Activated T-cell treated with anti-CD3 and anti-CD28 coated beads for 48 hours (primary cell): ENCODE data around the gene MAGI2.
"Not testable (repeated sequence)": the region's sequence is repeated elsewhere in the genome, so short reads cannot be mapped to it uniquely, and the experiment has no call there.

Source experiments
- DNase-seq: peaks from one replicate; pipeline ENCODE4 v3.0.0-alpha.2; 2020; ENCODE audit warnings: low read depth

The MAGI2 gene

GRCh38 chr7:79050603-79051002 lies 402.9 kb downstream of the MAGI2 start:
- DNase-seq, result no peak

GRCh38 chr7:79046061-79046460 lies 407.4 kb downstream of the MAGI2 start:
- DNase-seq, result no peak

GRCh38 chr7:79037001-79037400 lies 416.5 kb downstream of the MAGI2 start:
- DNase-seq, result no peak

GRCh38 chr7:79036356-79036755 lies 417.1 kb downstream of the MAGI2 start:
- DNase-seq, result no peak

GRCh38 chr7:79035858-79036257 lies 417.6 kb downstream of the MAGI2 start:
- DNase-seq, result no peak

GRCh38 chr7:79034730-79035129 lies 418.7 kb downstream of the MAGI2 start:
- no peak for DNase-seq

- DNase-seq, result not testable (repeated sequence)
Observed at GRCh38 chr7:79019711-79020110, 433.8 kb downstream of the MAGI2 start.

GRCh38 chr7:79011921-79012320 lies 441.5 kb downstream of the MAGI2 start:
- DNase-seq, result no peak

- DNase-seq, result no peak
Observed at GRCh38 chr7:79009647-79010046, 443.8 kb downstream of the MAGI2 start.

- no peak for DNase-seq
Observed at GRCh38 chr7:79008786-79009185, 444.7 kb downstream of the MAGI2 start.

GRCh38 chr7:78996013-78996412 lies 457.5 kb downstream of the MAGI2 start:
- no peak for DNase-seq

GRCh38 chr7:78993341-78993740 lies 460.1 kb downstream of the MAGI2 start:
- DNase-seq, result no peak

GRCh38 chr7:78985509-78985908 lies 468.0 kb downstream of the MAGI2 start:
- DNase-seq, result no peak

- no peak for DNase-seq
Observed at GRCh38 chr7:78983483-78983882, 470.0 kb downstream of the MAGI2 start.

GRCh38 chr7:78970440-78970916 lies 483.0 kb downstream of the MAGI2 start:
- DNase-seq, result no peak

GRCh38 chr7:78968951-78969350 lies 484.5 kb downstream of the MAGI2 start:
- DNase-seq, result no peak

- DNase-seq, result not testable (repeated sequence)
Observed at GRCh38 chr7:78967561-78967960, 485.9 kb downstream of the MAGI2 start.

- no peak for DNase-seq
Observed at GRCh38 chr7:78967046-78967445, 486.4 kb downstream of the MAGI2 start.

- no peak for DNase-seq
Observed at GRCh38 chr7:78959477-78959876, 494.0 kb downstream of the MAGI2 start.

GRCh38 chr7:78955329-78955728 lies 498.1 kb downstream of the MAGI2 start:
- no peak for DNase-seq

GRCh38 chr7:78953726-78954363 lies 499.6 kb downstream of the MAGI2 start:
- DNase-seq, result no peak

- no peak for DNase-seq
Observed at GRCh38 chr7:78953090-78953489, 500.4 kb downstream of the MAGI2 start.

GRCh38 chr7:78939669-78940068 lies 513.8 kb downstream of the MAGI2 start:
- DNase-seq, result no peak

GRCh38 chr7:78924581-78924980 lies 528.9 kb downstream of the MAGI2 start:
- DNase-seq, result no peak
